Measurements from ENCODE around the gene NOTUM. TPM values are rescaled to one million over a fixed set of nuclear protein-coding genes. Genes with fewer than 3 reads are reported as not detected.

NOTUM gene
- total and polyA plus RNA-seq, 10 of the 15 experiments (the other 5 are each of a cell fraction or from before 2014, with no cell fraction given), result 0.04 to 0.13 TPM; not detected in 8

- Histone ChIP-seq H3K9me3 (replicated peaks; ENCODE audit: control insufficient read depth, insufficient read depth, low read length) (no peaks in the 10 kb centered on the region), H3K9ac (ENCODE audit: control insufficient read depth, insufficient read depth, low read length) (no peak overlapping the region), H3K27ac (ENCODE audit: control insufficient read depth, insufficient read depth) (no peak overlapping the region), H4K20me1 (ENCODE audit: control insufficient read depth, insufficient read depth) (no peaks in the 10 kb centered on the region), H3K27me3 (replicated peaks in 1 of 2; ENCODE audit: control insufficient read depth in 2 of 2, insufficient read depth in 2 of 2, low read length in 1 of 2) (peaks cover 5 to 15% of the 10 kb centered on the region in 2 experiments), H3K4me3 (no peak overlapping the region), H2AFZ (ENCODE audit: control insufficient read depth, low read depth, low read length) (no peak overlapping the region), H3K36me3 (ENCODE audit: control insufficient read depth in 2 of 2, insufficient read depth in 2 of 2, low read length in 1 of 2) (no peaks in the 10 kb centered on the region), H3K79me2 (ENCODE audit: control insufficient read depth, insufficient read depth, low read length) (no peaks in the 10 kb centered on the region), H3K4me1 (ENCODE audit: control insufficient read depth, insufficient read depth, low read length) (no peaks in the 10 kb centered on the region), H3K4me2 (ENCODE audit: control insufficient read depth, insufficient read depth) (no peak overlapping the region)
- POLR2A ChIA-PET, result interaction anchor here (0.6 to 1.0 kb wide), 2 partner anchors 67 to 232 kb away, joined by 4 read pairs; partner anchors contain the start of genes CENPX and LRRC45
- in situ Hi-C loops (cut with MboI), result no loop called here
- DNase-seq (ENCODE audit: low read depth, low spot score), result no peak
- BruUV-seq (replicated peaks), result no TSS peak
- TF ChIP-seq, protein P1, sequence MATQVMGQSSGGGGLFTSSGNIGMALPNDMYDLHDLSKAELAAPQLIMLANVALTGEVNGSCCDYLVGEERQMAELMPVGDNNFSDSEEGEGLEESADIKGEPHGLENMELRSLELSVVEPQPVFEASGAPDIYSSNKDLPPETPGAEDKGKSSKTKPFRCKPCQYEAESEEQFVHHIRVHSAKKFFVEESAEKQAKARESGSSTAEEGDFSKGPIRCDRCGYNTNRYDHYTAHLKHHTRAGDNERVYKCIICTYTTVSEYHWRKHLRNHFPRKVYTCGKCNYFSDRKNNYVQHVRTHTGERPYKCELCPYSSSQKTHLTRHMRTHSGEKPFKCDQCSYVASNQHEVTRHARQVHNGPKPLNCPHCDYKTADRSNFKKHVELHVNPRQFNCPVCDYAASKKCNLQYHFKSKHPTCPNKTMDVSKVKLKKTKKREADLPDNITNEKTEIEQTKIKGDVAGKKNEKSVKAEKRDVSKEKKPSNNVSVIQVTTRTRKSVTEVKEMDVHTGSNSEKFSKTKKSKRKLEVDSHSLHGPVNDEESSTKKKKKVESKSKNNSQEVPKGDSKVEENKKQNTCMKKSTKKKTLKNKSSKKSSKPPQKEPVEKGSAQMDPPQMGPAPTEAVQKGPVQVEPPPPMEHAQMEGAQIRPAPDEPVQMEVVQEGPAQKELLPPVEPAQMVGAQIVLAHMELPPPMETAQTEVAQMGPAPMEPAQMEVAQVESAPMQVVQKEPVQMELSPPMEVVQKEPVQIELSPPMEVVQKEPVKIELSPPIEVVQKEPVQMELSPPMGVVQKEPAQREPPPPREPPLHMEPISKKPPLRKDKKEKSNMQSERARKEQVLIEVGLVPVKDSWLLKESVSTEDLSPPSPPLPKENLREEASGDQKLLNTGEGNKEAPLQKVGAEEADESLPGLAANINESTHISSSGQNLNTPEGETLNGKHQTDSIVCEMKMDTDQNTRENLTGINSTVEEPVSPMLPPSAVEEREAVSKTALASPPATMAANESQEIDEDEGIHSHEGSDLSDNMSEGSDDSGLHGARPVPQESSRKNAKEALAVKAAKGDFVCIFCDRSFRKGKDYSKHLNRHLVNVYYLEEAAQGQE (IDR thresholded peaks at IDR 0.05; ENCODE audit: low read depth, low read length), result no peak
- TF ChIP-seq HDGF (IDR thresholded peaks at IDR 0.05) (no peak), IKZF2 (IDR thresholded peaks at IDR 0.05) (no peak), STAT3 (IDR thresholded peaks at IDR 0.05; ENCODE audit: low read depth, low read length) (no peak), RFX5 (IDR thresholded peaks at IDR 0.05; ENCODE audit: low read depth, low read length) (no peak), MTA2 (IDR thresholded peaks at IDR 0.05; ENCODE audit: low read depth) (no peak), RAD51 (IDR thresholded peaks at IDR 0.05) (no peak), IKZF1 (conservative IDR thresholded peaks at IDR 0.05) (no peak), MLLT1 (IDR thresholded peaks at IDR 0.05) (no peak), ASH2L (IDR thresholded peaks at IDR 0.05; ENCODE audit: borderline replicate concordance, low read depth) (no peak)
- intact Hi-C loops (cut with micrococcal nuclease; ENCODE audit: unreplicated experiment), result no loop called here
- CTCF ChIA-PET, result interaction anchor here (1.1 to 1.4 kb wide), 2 partner anchors 11 to 64 kb away, joined by 3 to 4 read pairs; no protein-coding TSS in a partner anchor
- no peak for ATAC-seq
- RAD21 ChIA-PET (ENCODE audit: unreplicated experiment), result interaction anchor here (0.9 to 1.7 kb wide), 2 partner anchors 64 to 87 kb away, joined by 3 to 4 read pairs; no protein-coding TSS in a partner anchor
- SMC1A ChIA-PET (ENCODE audit: uncharacterized antibody, unreplicated experiment), result no interaction called here
- FAIRE-seq, result no peak
- 58% methylated on average over 13 of the region's 13 CpGs for WGBS (ENCODE audit: insufficient coverage, insufficient replicate concordance, low lambda C conversion rate, missing lambda C conversion rate)
Measured at GRCh38 chr17:81955756-81956544, 5.0 kb downstream of the NOTUM start.
